Fibroblast of skin of scalp (primary cell): ENCODE data around the gene AQP12B.

ENCODE experiments used
- DNase-seq: peaks from one replicate; pipeline ENCODE4 v3.0.0-alpha.2; 2013

AQP12B gene

DNA sequence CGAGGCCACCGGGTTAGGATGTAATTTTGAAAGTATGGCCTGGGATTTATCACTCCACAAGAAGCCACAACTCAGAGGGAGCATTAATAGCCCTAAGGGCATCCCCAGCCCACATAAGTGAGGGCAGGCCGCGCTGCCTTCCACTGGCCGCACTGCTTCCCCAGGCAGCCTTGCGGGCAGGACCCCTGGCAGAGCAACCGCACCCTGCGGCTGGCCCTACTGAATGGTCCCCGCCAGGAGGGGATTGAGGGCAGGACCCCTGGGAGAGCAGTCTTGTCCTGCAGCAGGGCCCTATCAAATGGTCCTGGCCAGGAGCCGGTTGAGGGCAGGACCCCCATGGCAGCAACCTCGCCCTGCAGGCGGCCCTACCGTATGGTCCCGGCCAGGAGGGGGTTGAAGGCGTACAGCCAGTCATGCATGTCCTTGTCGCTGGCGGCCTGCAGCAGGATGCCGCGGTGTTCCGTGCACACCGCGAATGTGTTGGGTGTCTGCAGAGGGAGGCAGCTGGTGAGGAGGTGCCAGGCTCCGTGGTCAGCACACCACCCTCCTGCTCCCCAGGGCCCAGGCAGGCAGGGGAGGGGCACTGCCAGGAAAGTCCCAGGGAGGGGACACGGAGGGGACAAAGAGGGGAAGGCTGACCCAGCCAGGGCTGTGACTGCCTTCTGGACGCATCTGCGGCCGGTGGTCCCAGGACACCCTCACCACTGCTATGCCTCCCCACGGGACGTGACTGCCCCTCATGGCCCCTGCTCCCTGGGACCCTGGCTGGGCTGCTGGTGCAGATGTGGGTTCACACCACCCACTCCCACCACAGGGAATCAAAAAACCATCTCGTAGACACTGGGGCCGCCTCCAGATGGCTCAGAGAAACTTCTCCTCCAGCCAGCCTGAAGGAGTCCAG lies 35.2 kb upstream of the AQP12B start:
- no peak for DNase-seq

DNA sequence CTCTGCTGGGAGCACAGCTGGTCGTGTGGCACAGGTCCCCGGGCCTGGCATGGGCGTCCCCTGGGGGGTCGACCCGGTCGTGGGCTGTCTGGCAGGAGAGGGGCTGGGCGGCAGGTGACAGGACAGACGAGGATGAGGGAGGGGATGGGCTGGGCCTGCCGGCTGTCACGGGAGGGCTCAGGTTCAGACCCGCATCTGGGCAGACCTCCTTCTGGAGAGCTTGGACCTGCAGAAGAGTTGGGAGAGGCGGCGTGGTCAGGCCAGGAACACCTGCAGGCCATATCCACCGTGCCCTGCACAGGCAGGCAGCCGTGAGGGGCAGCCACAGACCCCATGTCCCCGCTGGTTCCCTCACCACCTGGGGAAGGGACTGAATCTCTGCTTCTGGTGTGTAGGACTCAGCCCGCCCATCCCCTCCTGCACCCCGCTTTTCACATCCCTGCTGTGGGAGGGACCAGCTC lies 34.5 kb upstream of the AQP12B start:
- DNase-seq, result no peak

- DNase-seq, result no peak
Observed at GRCh38 chr2:240716130-240716798, 33.6 kb upstream of the AQP12B start.

- no peak for DNase-seq
Observed at GRCh38 chr2:240714747-240715725, 32.4 kb upstream of the AQP12B start.

DNA sequence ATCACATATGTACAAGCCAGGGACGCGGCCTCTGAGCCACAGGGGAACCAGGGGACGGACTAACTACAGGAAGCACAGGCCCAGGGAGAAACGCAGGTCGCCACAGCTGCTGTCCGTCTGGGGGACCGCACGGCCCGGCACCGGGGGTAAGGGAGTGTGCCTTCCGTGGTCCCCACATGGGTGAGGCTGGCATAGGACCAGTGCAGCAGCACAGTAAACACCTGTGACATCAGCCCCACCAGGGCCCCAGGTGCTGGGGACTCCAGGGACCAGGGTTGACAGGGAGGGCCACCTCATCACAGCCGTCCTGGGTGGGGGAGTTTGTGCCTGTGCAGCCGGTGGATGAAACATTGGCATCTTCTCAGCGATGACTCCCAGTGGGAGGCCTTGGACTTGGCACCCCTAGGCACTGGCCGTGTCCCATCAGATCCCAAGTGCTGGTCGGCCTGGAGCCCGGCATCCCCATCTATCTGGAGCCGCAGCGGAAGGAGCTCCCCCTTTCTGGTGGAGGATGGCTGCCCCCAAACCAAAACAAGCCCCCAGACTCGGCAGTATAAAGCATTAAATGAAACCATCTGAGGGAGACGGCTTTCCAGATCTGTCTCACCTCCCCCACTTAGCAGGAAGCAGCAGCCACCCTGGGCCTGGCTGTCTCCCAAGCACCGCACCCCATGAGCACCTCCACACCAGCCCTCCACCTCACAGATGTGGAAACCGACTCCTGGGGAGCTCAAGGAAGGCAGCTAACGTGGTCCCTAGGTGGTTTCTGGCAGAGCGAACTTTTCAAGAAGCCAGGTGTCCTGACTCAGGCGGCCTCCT lies 31.5 kb upstream of the AQP12B start:
- no peak for DNase-seq

DNA sequence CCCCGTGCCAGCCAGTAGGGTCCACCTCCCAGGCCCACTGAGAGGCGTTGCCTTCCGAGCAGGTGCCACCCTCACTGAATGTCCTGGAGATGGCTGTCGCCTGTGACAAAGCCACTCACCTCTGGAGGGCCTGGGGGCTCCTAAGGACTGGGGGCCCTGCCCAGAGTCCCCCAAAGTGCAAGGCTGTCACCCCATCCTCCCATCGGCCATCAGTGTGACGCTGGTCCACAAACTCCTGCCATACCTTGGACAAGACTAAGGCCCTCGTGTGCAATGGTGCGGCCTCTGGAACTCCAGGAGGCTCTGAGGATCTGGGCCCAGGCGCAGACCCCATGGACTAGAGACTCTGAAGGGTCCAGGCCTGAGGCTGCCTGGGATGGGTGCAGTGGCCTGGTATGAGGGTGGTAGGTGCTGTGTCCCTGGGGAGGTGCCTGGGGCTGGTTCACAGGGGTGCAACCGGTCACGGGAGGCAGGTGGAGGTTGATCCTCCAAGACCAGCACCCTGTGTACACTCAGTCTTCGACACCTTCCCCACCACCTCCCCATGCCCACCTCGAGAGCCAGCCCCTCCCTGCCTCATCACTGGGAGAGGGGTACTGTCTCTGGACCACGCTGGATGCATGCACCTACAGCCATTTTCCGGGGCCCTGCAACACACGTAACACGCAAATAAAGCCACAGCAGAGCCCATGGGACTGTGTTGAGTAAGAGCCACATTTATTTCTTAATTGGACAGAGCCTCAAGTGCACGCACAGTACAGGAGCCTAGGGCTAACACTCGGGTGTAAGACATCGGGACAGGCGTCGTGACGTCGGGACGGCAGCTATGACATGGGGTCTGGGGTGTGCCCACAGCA lies 30.6 kb upstream of the AQP12B start:
- DNase-seq, result no peak

GRCh38 chr2:240712121-240712520 lies 29.4 kb upstream of the AQP12B start:
- DNase-seq, result no peak

- no peak for DNase-seq
Observed at GRCh38 chr2:240711701-240712100, 29.0 kb upstream of the AQP12B start.

GRCh38 chr2:240711296-240711695 lies 28.6 kb upstream of the AQP12B start:
- DNase-seq, result no peak

DNA sequence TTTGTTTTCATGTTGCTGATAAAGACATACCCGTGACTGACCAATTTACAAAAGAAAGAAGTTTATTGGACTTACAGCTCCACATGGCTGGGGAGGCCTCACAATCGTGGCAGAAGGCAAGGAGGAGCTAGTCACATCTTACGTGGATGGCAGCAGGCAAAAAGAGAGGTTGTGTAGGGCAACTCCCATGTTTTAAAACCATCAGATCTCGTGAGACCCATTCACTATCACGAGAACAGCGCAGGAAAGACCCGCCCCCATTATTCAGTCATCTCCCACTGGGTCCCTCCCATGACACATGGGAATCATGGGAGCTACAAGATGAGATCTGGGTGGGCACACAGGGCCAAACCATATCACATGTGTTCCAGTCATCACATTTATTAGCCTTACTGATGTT lies 25.8 kb upstream of the AQP12B start:
- no peak for DNase-seq

GRCh38 chr2:240707821-240708220 lies 25.1 kb upstream of the AQP12B start:
- no peak for DNase-seq

GRCh38 chr2:240707043-240707756 lies 24.5 kb upstream of the AQP12B start:
- DNase-seq, result no peak

DNA sequence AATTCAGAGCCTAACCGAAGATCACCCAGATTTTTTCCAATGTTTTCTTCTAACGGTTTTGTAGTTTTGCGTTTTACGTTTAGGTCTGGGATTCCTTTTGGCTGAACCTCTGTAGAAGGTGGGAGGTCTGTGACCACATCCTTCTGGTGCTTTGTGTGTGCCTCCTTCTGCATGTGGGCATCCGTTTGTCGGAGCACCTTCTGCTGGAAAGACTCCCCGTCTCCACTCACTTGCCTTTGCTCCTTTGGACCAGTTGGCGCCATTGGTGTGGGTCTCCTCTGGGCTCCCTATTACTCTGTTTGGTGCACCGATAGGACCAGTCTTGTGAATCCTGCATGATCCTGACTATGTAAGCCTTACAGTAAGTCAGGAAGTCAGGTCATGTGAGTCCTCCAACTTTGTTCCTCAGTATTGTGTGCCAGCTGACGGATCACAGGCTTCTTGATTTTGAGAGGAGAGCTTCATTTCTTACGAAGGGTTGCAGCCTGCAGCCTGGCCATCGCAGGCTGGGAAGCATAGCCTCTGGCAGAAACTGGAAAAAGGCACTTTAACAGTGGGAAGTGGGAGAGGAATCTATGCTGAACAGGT lies 22.6 kb upstream of the AQP12B start:
- no peak for DNase-seq

DNA sequence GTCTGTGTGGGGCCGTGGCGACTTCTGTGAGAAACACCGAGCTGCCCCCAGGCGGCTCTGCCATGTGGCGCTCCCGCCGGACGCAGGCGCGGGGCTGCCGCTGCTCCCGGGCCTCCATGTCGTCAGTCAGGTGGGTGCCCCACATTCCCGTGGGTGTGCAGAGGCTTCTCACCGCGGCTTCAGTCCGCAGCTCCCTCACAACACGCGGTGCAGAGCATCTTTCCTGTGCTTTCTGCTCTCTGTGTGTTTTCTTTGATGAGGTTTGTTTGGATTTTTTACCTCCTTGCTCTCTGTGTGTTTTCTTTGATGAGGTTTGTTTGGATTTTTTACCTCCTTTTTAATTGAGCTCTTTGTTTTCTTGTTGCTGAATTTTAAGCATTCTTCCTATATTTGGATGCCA lies 22.0 kb upstream of the AQP12B start:
- DNase-seq, result no peak

DNA sequence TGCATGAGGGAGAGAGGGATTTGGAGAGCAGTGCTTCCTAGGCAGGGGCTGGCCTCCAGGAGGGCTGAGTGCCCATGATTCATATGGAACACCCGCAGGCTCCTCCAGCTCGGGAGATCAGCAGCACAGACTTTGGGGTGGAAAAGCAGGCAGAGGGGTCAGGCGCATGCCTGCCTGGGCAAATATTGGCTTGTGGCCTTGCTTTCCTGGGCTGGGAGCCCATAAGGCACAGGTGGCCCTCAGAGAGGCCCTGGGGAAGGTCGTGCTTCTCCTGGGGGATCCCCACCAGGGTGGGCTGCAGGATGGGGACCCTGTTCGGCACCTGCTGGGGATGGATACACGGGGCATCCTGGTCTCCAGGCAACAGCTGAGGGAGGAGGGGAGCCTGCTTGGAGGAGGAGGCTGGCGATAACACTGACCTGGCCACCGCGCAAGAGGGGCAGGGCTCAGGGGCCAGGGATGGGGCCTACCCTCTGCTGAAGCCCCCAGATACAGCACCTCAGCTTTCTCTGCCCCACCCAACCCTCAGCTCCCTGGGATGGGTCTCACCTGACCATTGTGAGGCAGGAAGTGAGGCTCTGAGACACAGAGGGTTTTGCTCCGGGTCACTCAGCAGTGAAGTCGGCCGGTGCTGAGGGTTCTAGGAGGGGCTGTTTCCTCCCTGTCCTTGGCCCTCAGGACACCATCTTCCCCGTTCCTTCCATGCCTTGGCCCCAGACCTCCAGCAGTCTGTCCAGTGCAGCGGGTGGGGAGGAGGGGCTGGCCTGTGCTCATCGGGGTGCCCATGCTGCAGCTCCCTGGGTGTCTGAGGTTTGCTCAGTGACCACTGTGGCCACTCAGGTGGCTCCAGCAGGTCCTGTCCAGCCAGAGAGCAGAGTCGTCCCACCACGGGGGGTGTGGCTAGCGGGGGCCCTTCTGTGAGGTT lies 21.0 kb upstream of the AQP12B start:
- DNase-seq, result no peak

GRCh38 chr2:240702640-240703011 lies 19.9 kb upstream of the AQP12B start:
- DNase-seq, result no peak

GRCh38 chr2:240701736-240702639 lies 19.3 kb upstream of the AQP12B start:
- no peak for DNase-seq
